Measurements from ENCODE around the gene ALX3. TPM values are rescaled to one million over a fixed set of nuclear protein-coding genes. Genes with fewer than 3 reads are reported as not detected.

ALX3 gene
- total RNA-seq, 4 donors from 2014 or later: not detected

DNA sequence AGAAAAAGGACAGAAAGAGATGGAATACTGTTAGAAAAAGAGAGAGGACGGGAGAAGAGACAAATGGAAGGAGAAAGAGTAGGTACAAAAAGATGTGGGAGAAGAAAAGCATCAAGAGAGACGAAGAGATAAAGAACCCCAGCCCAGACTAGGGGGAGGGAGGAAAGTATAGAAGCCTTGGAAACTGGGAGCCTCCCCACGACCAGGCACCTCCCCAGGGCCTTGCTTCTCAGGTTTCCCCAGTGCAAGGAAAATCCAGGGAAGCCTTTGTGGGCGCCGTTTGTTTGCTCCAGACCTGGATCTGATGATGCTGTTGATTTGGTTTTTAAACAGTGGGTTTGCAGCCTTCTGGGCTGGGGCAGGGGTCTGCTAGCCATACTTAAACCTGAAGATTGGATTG, 15.2 kb upstream of the ALX3 start:
- TF ChIP-seq POLR2A (IDR thresholded peaks at IDR 0.05): no peak
- TF ChIP-seq, protein P1, sequence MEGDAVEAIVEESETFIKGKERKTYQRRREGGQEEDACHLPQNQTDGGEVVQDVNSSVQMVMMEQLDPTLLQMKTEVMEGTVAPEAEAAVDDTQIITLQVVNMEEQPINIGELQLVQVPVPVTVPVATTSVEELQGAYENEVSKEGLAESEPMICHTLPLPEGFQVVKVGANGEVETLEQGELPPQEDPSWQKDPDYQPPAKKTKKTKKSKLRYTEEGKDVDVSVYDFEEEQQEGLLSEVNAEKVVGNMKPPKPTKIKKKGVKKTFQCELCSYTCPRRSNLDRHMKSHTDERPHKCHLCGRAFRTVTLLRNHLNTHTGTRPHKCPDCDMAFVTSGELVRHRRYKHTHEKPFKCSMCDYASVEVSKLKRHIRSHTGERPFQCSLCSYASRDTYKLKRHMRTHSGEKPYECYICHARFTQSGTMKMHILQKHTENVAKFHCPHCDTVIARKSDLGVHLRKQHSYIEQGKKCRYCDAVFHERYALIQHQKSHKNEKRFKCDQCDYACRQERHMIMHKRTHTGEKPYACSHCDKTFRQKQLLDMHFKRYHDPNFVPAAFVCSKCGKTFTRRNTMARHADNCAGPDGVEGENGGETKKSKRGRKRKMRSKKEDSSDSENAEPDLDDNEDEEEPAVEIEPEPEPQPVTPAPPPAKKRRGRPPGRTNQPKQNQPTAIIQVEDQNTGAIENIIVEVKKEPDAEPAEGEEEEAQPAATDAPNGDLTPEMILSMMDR (IDR thresholded peaks at IDR 0.05): no peak
- peaks cover 11 to 14% of the 10 kb centered on the region in 2 donors for H3K4me1 ChIP-seq
- H3K27ac ChIP-seq: no peak overlapping the region
- DNase-seq: no peak
- no peaks in the 10 kb centered on the region for H3K36me3 ChIP-seq
- H3K9me3 ChIP-seq: no peaks in the 10 kb centered on the region
- no peak overlapping the region for H3K4me3 ChIP-seq (replicated peaks in 1 of 3)
- WGBS, 2 donors: 88 to 89% methylated on average over 5 of the region's 5 CpGs
- intact Hi-C loops (cut with DNase I): no loop called here
- peaks cover 19% of the 10 kb centered on the region for H3K27me3 ChIP-seq

DNA sequence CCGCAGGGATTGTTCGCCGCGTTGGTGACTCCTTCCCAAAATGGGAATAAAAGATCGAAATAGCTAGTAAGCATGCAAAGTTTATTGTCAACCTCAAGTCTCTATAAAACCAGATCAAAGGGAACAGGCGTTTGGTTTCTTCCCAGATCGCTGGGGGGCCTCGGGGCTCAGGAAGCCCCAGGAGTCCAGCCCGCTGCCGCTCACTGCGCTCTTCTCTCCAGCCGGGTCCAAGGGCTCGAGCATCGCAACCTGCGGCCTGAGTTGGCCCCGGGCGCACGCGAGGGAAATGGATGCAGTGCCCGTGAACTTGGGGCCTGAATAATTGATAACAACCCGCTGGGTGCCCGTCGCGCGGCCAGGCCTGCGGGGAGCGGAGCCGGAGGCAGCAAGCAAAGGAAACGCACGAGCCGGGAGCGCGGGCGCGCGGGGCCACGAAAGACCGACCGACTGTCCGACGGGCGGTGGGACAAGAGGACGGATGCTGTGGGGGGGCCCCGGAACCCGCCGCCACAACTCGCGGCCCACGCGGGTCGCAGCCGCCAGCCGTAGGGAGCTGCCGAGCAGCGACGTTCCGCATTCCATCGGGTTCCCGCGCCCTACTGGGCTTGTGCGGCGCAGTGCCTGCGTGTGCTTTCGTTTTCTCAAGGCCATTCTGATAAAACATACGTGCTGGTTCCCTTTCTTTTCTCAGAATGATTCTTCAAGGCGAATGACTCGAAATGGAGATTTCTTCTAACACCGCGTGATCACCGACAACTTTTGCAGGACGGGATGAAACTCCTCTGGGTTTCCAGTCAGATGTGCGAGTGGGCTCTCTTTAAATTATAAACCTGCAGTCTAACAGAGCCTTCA, 14.0 kb upstream of the ALX3 start:
- TF ChIP-seq, protein P1 (IDR thresholded peaks at IDR 0.05): no peak
- TF ChIP-seq POLR2A (IDR thresholded peaks at IDR 0.05): no peak
- Histone ChIP-seq H3K4me3 (replicated peaks in 1 of 3) (peak overlapping the region; percentile 31 to 51 (median 42)), H3K36me3 (no peaks in the 10 kb centered on the region), H3K4me1 (peaks cover 11 to 14% of the 10 kb centered on the region in 2 donors), H3K27me3 (peaks cover 19% of the 10 kb centered on the region), H3K27ac (peak overlapping the region in 2 of 3 donors; percentile 35 to 65), H3K9me3 (no peaks in the 10 kb centered on the region)
- WGBS, 2 donors: 9 to 17% methylated on average over 37 to 52 of the region's 72 CpGs
- intact Hi-C loops (cut with DNase I): no loop called here
- peak; percentile 32 to 43 for DNase-seq

DNA sequence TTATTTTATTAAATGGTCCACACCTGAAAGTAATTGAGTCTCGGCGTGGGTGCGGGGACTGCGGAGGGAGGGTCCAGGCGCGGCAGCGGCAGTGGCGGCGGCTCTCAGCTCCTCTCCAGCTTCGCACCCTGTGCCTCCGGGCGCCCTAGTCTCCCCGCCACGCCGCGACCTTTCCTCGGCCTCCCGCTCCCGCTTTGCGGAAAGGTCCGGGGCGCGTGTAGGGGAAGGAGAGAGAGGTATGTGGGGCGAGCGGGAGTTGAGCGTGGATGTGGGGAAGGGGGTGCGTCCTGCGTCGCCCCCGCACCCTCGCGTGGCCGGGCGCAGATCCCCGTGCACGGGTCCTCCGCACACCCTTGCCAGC, 13.4 kb upstream of the ALX3 start:
- TF ChIP-seq, protein P1 (IDR thresholded peaks at IDR 0.05): no peak
- no peak for TF ChIP-seq POLR2A (IDR thresholded peaks at IDR 0.05)
- Histone ChIP-seq H3K27me3 (peaks cover 19% of the 10 kb centered on the region), H3K4me3 (replicated peaks in 1 of 3) (peak overlapping the region in 2 of 3 donors; percentile 42 to 51), H3K4me1 (peaks cover 11 to 14% of the 10 kb centered on the region in 2 donors), H3K36me3 (no peaks in the 10 kb centered on the region), H3K27ac (peak overlapping the region in 2 of 3 donors; percentile 35 to 65), H3K9me3 (no peaks in the 10 kb centered on the region)
- 10 to 14% methylated on average over 36 to 37 of the region's 37 CpGs for WGBS, 2 donors
- intact Hi-C loops (cut with DNase I): no loop called here
- DNase-seq: no peak

DNA sequence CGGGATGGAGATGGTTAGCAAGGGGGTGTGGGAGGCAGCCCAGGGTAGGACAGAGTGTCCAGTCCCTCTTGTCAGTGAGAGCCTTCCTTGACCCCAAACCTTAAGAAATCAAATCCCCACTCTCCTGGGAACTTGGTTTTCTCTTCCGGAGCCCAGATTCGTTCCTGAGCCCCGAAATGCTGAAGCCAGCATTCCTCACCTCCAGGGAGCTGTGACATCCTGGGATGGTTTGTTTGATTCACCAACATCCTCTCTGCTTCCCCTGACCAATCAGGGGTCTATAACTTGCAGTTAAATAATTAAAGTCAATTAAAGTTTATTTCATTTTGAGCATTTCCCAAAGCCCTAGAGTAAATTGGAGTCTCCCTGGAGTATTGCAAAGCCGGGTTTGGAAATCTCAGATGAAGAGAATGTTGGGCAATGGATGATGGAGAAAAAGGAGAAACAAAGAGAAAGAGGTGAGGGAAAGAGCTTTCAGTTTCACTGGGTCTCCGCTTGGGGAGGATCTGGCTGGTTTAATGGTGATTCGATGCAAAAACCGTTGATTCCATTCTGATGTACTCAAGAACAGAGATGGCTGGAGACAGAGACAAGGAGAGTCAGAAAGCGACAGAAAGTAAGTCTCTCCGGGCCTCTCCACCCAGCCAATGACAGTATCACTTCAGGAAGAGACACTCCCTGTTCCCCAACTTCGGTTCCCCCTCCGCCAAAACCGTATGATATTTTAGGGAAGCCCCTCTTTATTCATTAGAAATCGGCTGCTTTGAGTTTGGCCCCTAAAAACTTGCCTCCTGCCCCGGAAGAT, 12.8 kb upstream of the ALX3 start:
- Histone ChIP-seq H3K27me3 (peaks cover 19% of the 10 kb centered on the region), H3K9me3 (no peaks in the 10 kb centered on the region), H3K4me3 (replicated peaks in 1 of 3) (peak overlapping the region in 2 of 3 donors; percentile 42 to 51), H3K4me1 (peaks cover 11 to 14% of the 10 kb centered on the region in 2 donors), H3K27ac (peak overlapping the region in 1 of 3 donors; percentile 65), H3K36me3 (no peaks in the 10 kb centered on the region)
- no peak for DNase-seq
- intact Hi-C loops (cut with DNase I): no loop called here
- TF ChIP-seq POLR2A (IDR thresholded peaks at IDR 0.05): no peak
- TF ChIP-seq, protein P1 (IDR thresholded peaks at IDR 0.05): no peak
- WGBS, 2 donors: 40 to 41% methylated on average over 15 of the region's 15 CpGs

All from thyroid gland (tissue), 4 donors.